GM23338 (cell line): ENCODE measurements around the gene DYNC2LI1. TPM values are rescaled to one million over a fixed set of nuclear protein-coding genes. Genes with fewer than 3 reads are reported as not detected.
A peak's percentile ranks its signal among the peaks of the same experiment; 100 is the strongest.

ENCODE experiments used
- ATAC-seq: fragments of 200-7000 bp; cut with Tn5 transposase; 3 replicates; pipeline ENCODE4 v1.9.1; 2020
- DNase-seq: peaks from one replicate; pipeline ENCODE4 v3.0.0-alpha.2; 2015; ENCODE audit warnings: low spot score
- H2AFZ ChIP-seq: fragments of 200-600 bp; sonication (generic); 2 replicates; pipeline ENCODE4 v1.8.0; 2016; ENCODE audit warnings: antibody characterized with exemption, mild to moderate bottlenecking, moderate library complexity
- H3F3A ChIP-seq: fragments of 200-600 bp; sonication (generic); replicated peaks from 2 replicates; pipeline ENCODE4 v1.8.0; 2017; ENCODE audit warnings: antibody characterized with exemption, mixed run types, low read depth
- H3K27ac ChIP-seq: fragments of 200-600 bp; sonication (generic); 2 replicates; pipeline ENCODE4 v1.6.1; 2016; ENCODE audit warnings: low read depth
- H3K27me3 ChIP-seq: fragments of 200-600 bp; sonication (generic); 2 replicates; pipeline ENCODE4 v1.8.0; 2016; ENCODE audit warnings: mild to moderate bottlenecking, mixed run types, moderate library complexity; ENCODE audit not compliant: insufficient read depth
- H3K36me3 ChIP-seq: fragments of 200-600 bp; sonication (generic); 2 replicates; pipeline ENCODE4 v1.8.0; 2016; ENCODE audit warnings: mild to moderate bottlenecking; ENCODE audit not compliant: insufficient read depth
- H3K4me1 ChIP-seq: fragments of 200-600 bp; sonication (generic); 2 replicates; pipeline ENCODE4 v1.8.0; 2016; ENCODE audit warnings: mild to moderate bottlenecking, moderate library complexity; ENCODE audit not compliant: insufficient read depth
- H3K4me2 ChIP-seq: fragments of 200-600 bp; sonication (generic); 2 replicates; pipeline ENCODE4 v1.7.1; 2017; ENCODE audit warnings: mixed run types
- H3K4me3 ChIP-seq: fragments of 200-600 bp; sonication (generic); 2 replicates; pipeline ENCODE4 v1.6.1; 2016; ENCODE audit warnings: mixed run types
- H3K79me2 ChIP-seq: fragments of 200-600 bp; sonication (generic); replicated peaks from 2 replicates; pipeline ENCODE4 v1.8.0; 2017; ENCODE audit warnings: mild to moderate bottlenecking; ENCODE audit not compliant: insufficient read depth
- H3K9me2 ChIP-seq: fragments of 200-600 bp; sonication (generic); 2 replicates; pipeline ENCODE4 v1.8.0; 2017; ENCODE audit not compliant: insufficient read depth
- H4K20me1 ChIP-seq: fragments of 200-600 bp; sonication (generic); replicated peaks from 2 replicates; pipeline ENCODE4 v1.8.0; 2017; ENCODE audit warnings: mild to moderate bottlenecking; ENCODE audit not compliant: insufficient read depth
- H3K27ac Mint-ChIP-seq: 2 replicates; pipeline ENCODE4 v1.8.0; 2020; ENCODE audit warnings: inconsistent platforms, mild to moderate bottlenecking, moderate library complexity, mixed read lengths
- H3K27me3 Mint-ChIP-seq: 3 replicates; pipeline ENCODE4 v1.8.0; 2022; ENCODE audit warnings: low read depth, mild to moderate bottlenecking, moderate library complexity, mixed read lengths, inconsistent platforms; ENCODE audit not compliant: insufficient read depth, poor library complexity
- H3K36me3 Mint-ChIP-seq: 3 replicates; pipeline ENCODE4 v1.8.0; 2021; ENCODE audit warnings: low read depth, mild to moderate bottlenecking, inconsistent platforms, moderate library complexity, mixed read lengths
- H3K4me1 Mint-ChIP-seq: 3 replicates; pipeline ENCODE4 v1.8.0; 2020; ENCODE audit warnings: mild to moderate bottlenecking, inconsistent platforms, mixed read lengths
- H3K4me3 Mint-ChIP-seq: 3 replicates; pipeline ENCODE4 v1.8.0; 2021; ENCODE audit warnings: moderate library complexity, mild to moderate bottlenecking, inconsistent platforms, mixed read lengths
- H3K9me3 Mint-ChIP-seq: 3 replicates; pipeline ENCODE4 v1.8.0; 2020; ENCODE audit warnings: moderate library complexity, mild to moderate bottlenecking, inconsistent platforms, mixed read lengths
- CTCF ChIP-seq, 2 experiments: fragments of 200-600 bp in 1 of 2; sonication (generic) in 1 of 2; conservative IDR thresholded peaks; 2 replicates each; pipeline versions ENCODE4 v1.5.1 to v1.6.1; 2016 to 2017; ENCODE audit warnings: antibody characterized with exemption in 2 of 2, low read depth in 2 of 2, mild to moderate bottlenecking in 2 of 2, moderate library complexity in 1 of 2
- JUNB ChIP-seq: IDR thresholded peaks from one replicate; pipeline ENCODE4 v1.6.1; 2016; ENCODE audit warnings: antibody characterized with exemption; ENCODE audit not compliant: unreplicated experiment
- NANOG ChIP-seq: IDR thresholded peaks from 2 replicates; pipeline ENCODE4 v1.6.1; 2016; ENCODE audit warnings: antibody characterized with exemption, borderline replicate concordance
- STAT1 ChIP-seq: IDR thresholded peaks from one replicate; pipeline ENCODE4 v1.6.1; 2016; ENCODE audit warnings: antibody characterized with exemption; ENCODE audit not compliant: unreplicated experiment
- ZNF114 ChIP-seq: fragments of 250-450 bp; sonication (Bioruptor Pico); IDR thresholded peaks from 2 replicates; pipeline ENCODE4 v1.5.0; 2020; ENCODE audit warnings: mild to moderate bottlenecking, moderate library complexity
- ZNF462 ChIP-seq: fragments of 250-450 bp; sonication (Bioruptor Pico); IDR thresholded peaks from 2 replicates; pipeline ENCODE4 v1.5.0; 2020; ENCODE audit warnings: mild to moderate bottlenecking, moderate library complexity
- polyA plus RNA-seq: library from polyadenylated mRNA; unstranded; fragments of >200 nt; fragmentation: Nextera tagmentation; extraction: Ambion mirVana; gene quantifications from 2 replicates; pipeline ENCODE4 v1.2.1, GENCODE V29; 2016
- total RNA-seq: library from RNA; depleted of rRNA; stranded (reverse); fragments of >200 nt; shearing (Covaris generic); gene quantifications from 2 replicates; pipeline ENCODE4 v1.2.3, GENCODE V29; 2014

The DYNC2LI1 gene
- total and polyA plus RNA-seq, 2 experiments from 2014 or later, result 8.4 to 11.5 TPM

- TF ChIP-seq ZNF462 (CRISPR knock-in tag), result no peak
- TF ChIP-seq CTCF (conservative IDR thresholded peaks at IDR 0.05; ENCODE audit: low read depth in 2 of 2), result no peak
- no peak for TF ChIP-seq STAT1
- TF ChIP-seq NANOG, result no peak
- no peak for TF ChIP-seq ZNF114
Observed at GRCh38 chr2:43824512-43824911, 50.7 kb downstream of the DYNC2LI1 start (continued).

- 0 out of 2 replicates have a peak overlapping the region, but pooled peaks have one; percentile 10 for H2AFZ ChIP-seq
- Mint-ChIP-seq H3K4me1 (peaks cover 4% of the 10 kb centered on the region; the same call in 1 of the 3 replicates), H3K27ac (no peak overlapping the region), H3K4me3 (no peak overlapping the region), H3K27me3 (peaks cover 3% of the 10 kb centered on the region), H3K9me3 (no peaks in the 10 kb centered on the region), H3K36me3 (no peaks in the 10 kb centered on the region)
- no peaks in the 10 kb centered on the region for H3K36me3 ChIP-seq
- no peak overlapping the region for H3K27ac ChIP-seq
- H3K9me2 ChIP-seq, result no peaks in the 10 kb centered on the region
- H3F3A ChIP-seq, result no peaks in the 10 kb centered on the region
- H3K4me1 ChIP-seq, result no peaks in the 10 kb centered on the region
- ATAC-seq, result no peak
- no peaks in the 10 kb centered on the region for H4K20me1 ChIP-seq
- H3K4me3 ChIP-seq, result no peak overlapping the region
- H3K79me2 ChIP-seq, result no peaks in the 10 kb centered on the region
- peaks cover 4% of the 10 kb centered on the region for H3K27me3 ChIP-seq
- no peak for DNase-seq
- no peak overlapping the region for H3K4me2 ChIP-seq
- no peak for TF ChIP-seq JUNB
- TF ChIP-seq CTCF (conservative IDR thresholded peaks at IDR 0.05; ENCODE audit: low read depth in 2 of 2), result no peak
- no peak for TF ChIP-seq NANOG
Observed at GRCh38 chr2:43824951-43825493, 51.2 kb downstream of the DYNC2LI1 start.
